HepG2 (cell line): ENCODE results near the gene EEF1A2. TPM values are rescaled to one million over a fixed set of nuclear protein-coding genes. Genes with fewer than 3 reads are reported as not detected.

Experiments
- CC2D1A ChIP-seq: sonication (generic); formaldehyde crosslinking; IDR thresholded peaks from 2 replicates; pipeline ENCODE4 v1.8.1; 2023; ENCODE audit warnings: mild to moderate bottlenecking, missing genetic modification reagents
- FOSL2 ChIP-seq: sonication (generic); formaldehyde crosslinking; IDR thresholded peaks from 2 replicates; pipeline ENCODE4 v1.4.0; 2020; ENCODE audit warnings: missing genetic modification reagents
- FOXK1 ChIP-seq: sonication (generic); formaldehyde crosslinking; IDR thresholded peaks from 2 replicates; pipeline ENCODE4 v1.4.0; 2020; ENCODE audit warnings: low read depth, missing genetic modification reagents, borderline replicate concordance
- GPN1 ChIP-seq: sonication (generic); formaldehyde crosslinking; IDR thresholded peaks from 2 replicates; pipeline ENCODE4 v1.5.1; 2020; ENCODE audit warnings: missing genetic modification reagents, borderline replicate concordance
- HNF4A ChIP-seq: sonication (generic); formaldehyde crosslinking; IDR thresholded peaks from 2 replicates; pipeline ENCODE4 v1.4.0; 2020; ENCODE audit warnings: missing genetic modification reagents
- KLF12 ChIP-seq: sonication (generic); formaldehyde crosslinking; IDR thresholded peaks from 2 replicates; pipeline ENCODE4 v1.4.0; 2020; ENCODE audit warnings: missing genetic modification reagents, borderline replicate concordance
- KLF16 ChIP-seq, 2 experiments: sonication (generic) in 1 of 2; formaldehyde crosslinking in 1 of 2; IDR thresholded peaks; 2 replicates each; pipeline versions ENCODE4 v1.6.1 to v1.8.0; 2016 to 2023; ENCODE audit warnings: missing genetic modification reagents in 2 of 2, missing compliant biosample characterization in 1 of 2
- LCORL ChIP-seq, 2 experiments: fragments of 450-650 bp in 1 of 2; sonication (generic) in 1 of 2; formaldehyde crosslinking in 1 of 2; IDR thresholded peaks; 2 replicates each; pipeline versions ENCODE4 v1.5.0 to v1.6.1; 2017 to 2020; ENCODE audit warnings: antibody characterized with exemption in 1 of 2, missing genetic modification reagents in 1 of 2
- NFE2L1 ChIP-seq: sonication (generic); formaldehyde crosslinking; IDR thresholded peaks from 2 replicates; pipeline ENCODE4 v1.4.0; 2020; ENCODE audit warnings: missing genetic modification reagents, mild to moderate bottlenecking, borderline replicate concordance
- RXRB ChIP-seq: IDR thresholded peaks from 2 replicates; pipeline ENCODE4 v1.6.1; 2016; ENCODE audit warnings: borderline replicate concordance, missing genetic modification reagents, missing compliant biosample characterization
- SOX6 ChIP-seq, 2 experiments: fragments of 450-650 bp in 1 of 2; sonication (generic) in 1 of 2; formaldehyde crosslinking in 1 of 2; IDR thresholded peaks; 2 replicates each; pipeline versions ENCODE4 v1.4.0 to v1.6.1; 2017 to 2020; ENCODE audit warnings: antibody characterized with exemption in 1 of 2, mild to moderate bottlenecking in 1 of 2, missing genetic modification reagents in 1 of 2
- TARDBP ChIP-seq: sonication (generic); formaldehyde crosslinking; IDR thresholded peaks from 2 replicates; pipeline ENCODE4 v1.8.0; 2022; ENCODE audit warnings: mild to moderate bottlenecking, missing genetic modification reagents
- ZNF136 ChIP-seq: sonication (generic); formaldehyde crosslinking; IDR thresholded peaks from 2 replicates; pipeline ENCODE4 v1.8.1; 2022; ENCODE audit warnings: low read depth, mild to moderate bottlenecking, moderate library complexity, missing genetic modification reagents
- ZNF207 ChIP-seq: fragments of 450-650 bp; IDR thresholded peaks from 2 replicates; pipeline ENCODE4 v1.6.1; 2016; ENCODE audit warnings: antibody characterized with exemption, borderline replicate concordance
- ZNF367 ChIP-seq: sonication (generic); formaldehyde crosslinking; IDR thresholded peaks from 2 replicates; pipeline ENCODE4 v1.4.0; 2020; ENCODE audit warnings: missing genetic modification reagents, borderline replicate concordance
- ZNF460 ChIP-seq: sonication (generic); formaldehyde crosslinking; IDR thresholded peaks from 2 replicates; pipeline ENCODE4 v1.5.1; 2020; ENCODE audit warnings: missing genetic modification reagents, mild to moderate bottlenecking, borderline replicate concordance
- ZNF598 ChIP-seq: sonication (generic); formaldehyde crosslinking; IDR thresholded peaks from 2 replicates; pipeline ENCODE4 v1.5.1; 2020; ENCODE audit warnings: mild to moderate bottlenecking, missing genetic modification reagents, borderline replicate concordance
- ZNF619 ChIP-seq: sonication (generic); formaldehyde crosslinking; IDR thresholded peaks from 2 replicates; pipeline ENCODE4 v1.4.0; 2020; ENCODE audit warnings: mild to moderate bottlenecking, missing genetic modification reagents
- ZNF761 ChIP-seq: sonication (generic); formaldehyde crosslinking; conservative IDR thresholded peaks from 2 replicates; pipeline ENCODE4 v1.4.0; 2020; ENCODE audit warnings: mild to moderate bottlenecking, missing genetic modification reagents
- ZNF766 ChIP-seq: sonication (generic); formaldehyde crosslinking; IDR thresholded peaks from 2 replicates; pipeline ENCODE4 v1.5.0; 2020; ENCODE audit warnings: missing genetic modification reagents, borderline replicate concordance
- ZSCAN25 ChIP-seq: sonication (generic); formaldehyde crosslinking; IDR thresholded peaks from 2 replicates; pipeline ENCODE4 v1.8.0; 2022; ENCODE audit warnings: mild to moderate bottlenecking, missing genetic modification reagents
- polyA plus RNA-seq, 8 experiments: library from polyadenylated mRNA; depleted of rRNA in 3 of 8; stranded (reverse) in 7 of 8; unstranded in 1 of 8; fragments of >200 nt; fragmentation: Illumina TruSeq in 4 of 8; extraction: Trizol in 4 of 8; gene quantifications; 2 replicates each; pipeline versions ENCODE4 v1.2.1 to v1.2.3, GENCODE V29; 2011 to 2016; ENCODE audit warnings: low read depth in 4 of 8, missing spikeins in 1 of 8, mixed read lengths in 1 of 8; ENCODE audit not compliant: insufficient read depth in 1 of 8
- total RNA-seq, 5 experiments: library from RNA; depleted of rRNA; stranded (reverse); fragments of >200 nt; fragmentation: Illumina TruSeq; extraction: Trizol; gene quantifications; 2 replicates each; pipeline ENCODE4 v1.2.3, GENCODE V29; 2016; ENCODE audit warnings: low read depth in 1 of 5
- TF ChIP-seq, protein P1 (sequence below): sonication (generic); formaldehyde crosslinking; IDR thresholded peaks from 2 replicates; pipeline ENCODE4 v1.4.0; 2020; ENCODE audit warnings: mild to moderate bottlenecking, missing genetic modification reagents
- TF ChIP-seq, protein P2 (sequence below): sonication (generic); formaldehyde crosslinking; IDR thresholded peaks from 2 replicates; pipeline ENCODE4 v1.4.0; 2020; ENCODE audit warnings: missing genetic modification reagents, borderline replicate concordance
- TF ChIP-seq, protein P3 (sequence below): IDR thresholded peaks from 2 replicates; pipeline ENCODE4 v1.6.1; 2016

The EEF1A2 gene
- total and polyA plus RNA-seq, 2 of the 13 experiments (the other 11 are each of a cell fraction or from before 2014, with no cell fraction given), result 0.44 to 0.87 TPM

DNA sequence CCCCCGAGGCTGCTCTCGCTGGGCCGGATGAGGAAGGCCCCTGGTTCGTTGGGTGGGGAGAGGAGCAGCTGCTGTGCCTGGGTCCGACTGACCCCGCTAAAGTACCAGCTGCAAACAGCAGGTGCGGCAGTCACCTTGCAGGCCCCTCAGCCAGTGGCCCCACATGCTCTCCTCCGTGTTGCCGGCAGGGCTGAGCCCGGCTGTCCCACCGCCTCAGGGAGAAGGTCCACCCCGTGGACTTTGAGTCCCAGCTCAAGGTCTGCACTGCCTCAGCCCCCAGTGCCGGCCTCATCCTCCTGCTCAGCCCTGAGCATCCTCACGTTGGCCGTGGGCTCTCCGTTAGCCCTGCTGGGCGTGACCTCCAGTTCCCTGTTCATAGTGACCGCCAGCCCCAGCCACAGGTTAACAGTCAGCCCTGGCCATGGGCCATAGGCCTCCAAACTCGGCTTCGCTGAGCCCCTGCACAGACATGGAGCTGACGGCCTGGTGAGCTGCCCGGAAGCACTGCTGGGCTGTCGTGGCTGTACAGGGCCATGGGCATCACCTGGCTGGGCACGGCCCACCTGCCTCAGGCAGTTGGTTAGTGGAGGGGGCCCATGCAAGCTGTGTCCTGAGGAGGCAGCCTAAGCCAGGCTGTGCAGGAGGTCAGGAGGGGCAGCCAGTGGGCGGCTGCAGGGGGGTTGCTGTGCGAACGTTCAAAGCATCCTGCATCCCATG lies 45.5 kb upstream of the EEF1A2 start (continued):
- TF ChIP-seq ZNF761 (CRISPR knock-in tag), result no peak; the same call in 1 of the 2 replicates
- TF ChIP-seq NFE2L1 (CRISPR knock-in tag), result no peak
- TF ChIP-seq ZNF619, result 0 out of 2 replicates have a peak, but pooled peaks have one; percentile 44
- TF ChIP-seq ZNF766, result no peak
- 0 out of 2 replicates have a peak, but pooled peaks have one; percentile 53 for TF ChIP-seq ZSCAN25 (CRISPR knock-in tag)
- 0 out of 2 replicates have a peak, but pooled peaks have one; percentile 41 for TF ChIP-seq RXRB (CRISPR knock-in tag)
- no peak for TF ChIP-seq ZNF207
- peak; percentile 59; the same call in 1 of the 2 replicates for TF ChIP-seq ZNF598 (CRISPR knock-in tag)
- no peak for TF ChIP-seq FOXK1 (CRISPR knock-in tag)
- no peak for TF ChIP-seq SOX6 (IDR thresholded peaks at IDR 0.05)
- peak; percentile 22; the same call in 1 of the 2 replicates for TF ChIP-seq SOX6 (CRISPR knock-in tag; IDR thresholded peaks at IDR 0.05)
- no peak for TF ChIP-seq TARDBP (CRISPR knock-in tag)
- TF ChIP-seq, protein P1, sequence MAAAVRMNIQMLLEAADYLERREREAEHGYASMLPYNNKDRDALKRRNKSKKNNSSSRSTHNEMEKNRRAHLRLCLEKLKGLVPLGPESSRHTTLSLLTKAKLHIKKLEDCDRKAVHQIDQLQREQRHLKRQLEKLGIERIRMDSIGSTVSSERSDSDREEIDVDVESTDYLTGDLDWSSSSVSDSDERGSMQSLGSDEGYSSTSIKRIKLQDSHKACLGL (CRISPR knock-in tag), result peak; percentile 34; the same call in 1 of the 2 replicates
- TF ChIP-seq, protein P2, sequence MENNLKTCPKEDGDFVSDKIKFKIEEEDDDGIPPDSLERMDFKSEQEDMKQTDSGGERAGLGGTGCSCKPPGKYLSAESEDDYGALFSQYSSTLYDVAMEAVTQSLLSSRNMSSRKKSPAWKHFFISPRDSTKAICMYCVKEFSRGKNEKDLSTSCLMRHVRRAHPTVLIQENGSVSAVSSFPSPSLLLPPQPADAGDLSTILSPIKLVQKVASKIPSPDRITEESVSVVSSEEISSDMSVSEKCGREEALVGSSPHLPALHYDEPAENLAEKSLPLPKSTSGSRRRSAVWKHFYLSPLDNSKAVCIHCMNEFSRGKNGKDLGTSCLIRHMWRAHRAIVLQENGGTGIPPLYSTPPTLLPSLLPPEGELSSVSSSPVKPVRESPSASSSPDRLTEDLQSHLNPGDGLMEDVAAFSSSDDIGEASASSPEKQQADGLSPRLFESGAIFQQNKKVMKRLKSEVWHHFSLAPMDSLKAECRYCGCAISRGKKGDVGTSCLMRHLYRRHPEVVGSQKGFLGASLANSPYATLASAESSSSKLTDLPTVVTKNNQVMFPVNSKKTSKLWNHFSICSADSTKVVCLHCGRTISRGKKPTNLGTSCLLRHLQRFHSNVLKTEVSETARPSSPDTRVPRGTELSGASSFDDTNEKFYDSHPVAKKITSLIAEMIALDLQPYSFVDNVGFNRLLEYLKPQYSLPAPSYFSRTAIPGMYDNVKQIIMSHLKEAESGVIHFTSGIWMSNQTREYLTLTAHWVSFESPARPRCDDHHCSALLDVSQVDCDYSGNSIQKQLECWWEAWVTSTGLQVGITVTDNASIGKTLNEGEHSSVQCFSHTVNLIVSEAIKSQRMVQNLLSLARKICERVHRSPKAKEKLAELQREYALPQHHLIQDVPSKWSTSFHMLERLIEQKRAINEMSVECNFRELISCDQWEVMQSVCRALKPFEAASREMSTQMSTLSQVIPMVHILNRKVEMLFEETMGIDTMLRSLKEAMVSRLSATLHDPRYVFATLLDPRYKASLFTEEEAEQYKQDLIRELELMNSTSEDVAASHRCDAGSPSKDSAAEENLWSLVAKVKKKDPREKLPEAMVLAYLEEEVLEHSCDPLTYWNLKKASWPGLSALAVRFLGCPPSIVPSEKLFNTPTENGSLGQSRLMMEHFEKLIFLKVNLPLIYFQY (CRISPR knock-in tag), result no peak
- TF ChIP-seq ZNF136 (CRISPR knock-in tag), result no peak
- TF ChIP-seq FOSL2 (CRISPR knock-in tag), result peak; percentile 14; the same call in 1 of the 2 replicates
- TF ChIP-seq, protein P3, sequence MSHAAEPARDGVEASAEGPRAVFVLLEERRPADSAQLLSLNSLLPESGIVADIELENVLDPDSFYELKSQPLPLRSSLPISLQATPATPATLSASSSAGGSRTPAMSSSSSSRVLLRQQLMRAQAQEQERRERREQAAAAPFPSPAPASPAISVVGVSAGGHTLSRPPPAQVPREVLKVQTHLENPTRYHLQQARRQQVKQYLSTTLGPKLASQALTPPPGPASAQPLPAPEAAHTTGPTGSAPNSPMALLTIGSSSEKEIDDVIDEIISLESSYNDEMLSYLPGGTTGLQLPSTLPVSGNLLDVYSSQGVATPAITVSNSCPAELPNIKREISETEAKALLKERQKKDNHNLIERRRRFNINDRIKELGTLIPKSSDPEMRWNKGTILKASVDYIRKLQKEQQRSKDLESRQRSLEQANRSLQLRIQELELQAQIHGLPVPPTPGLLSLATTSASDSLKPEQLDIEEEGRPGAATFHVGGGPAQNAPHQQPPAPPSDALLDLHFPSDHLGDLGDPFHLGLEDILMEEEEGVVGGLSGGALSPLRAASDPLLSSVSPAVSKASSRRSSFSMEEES, result peak; percentile 20; the same call in 1 of the 2 replicates
- peak; percentile 96 for TF ChIP-seq HNF4A (CRISPR knock-in tag)
- no peak for TF ChIP-seq CC2D1A (CRISPR knock-in tag)
- TF ChIP-seq KLF16 (CRISPR knock-in tag; IDR thresholded peaks at IDR 0.05), result no peak
- no peak for TF ChIP-seq GPN1 (CRISPR knock-in tag)
- 0 out of 2 replicates have a peak, but pooled peaks have one; percentile 50 for TF ChIP-seq KLF12 (CRISPR knock-in tag)
- no peak for TF ChIP-seq LCORL (IDR thresholded peaks at IDR 0.05)
- TF ChIP-seq LCORL (CRISPR knock-in tag; IDR thresholded peaks at IDR 0.05), result peak; percentile 90
- no peak for TF ChIP-seq ZNF367 (CRISPR knock-in tag)
- no peak for TF ChIP-seq ZNF460 (CRISPR knock-in tag)
